IMR-90 (cell line): ENCODE data around the gene WHRN. TPM values are rescaled to one million over a fixed set of nuclear protein-coding genes. Genes with fewer than 3 reads are reported as not detected.

Source experiments
- ATAC-seq: fragments of 200-7000 bp; cut with Tn5 transposase; 2 replicates; pipeline ENCODE4 v1.9.1; 2020; ENCODE audit warnings: low read depth, mild to moderate bottlenecking, moderate library complexity
- BruUV-seq: library from RNA; stranded (reverse); fragments of 400-500 nt; replicated peaks from 2 replicates; lab custom pipeline; 2021; lab: Mats Ljungman, UMichigan
- CTCF ChIA-PET: fragments of 300-600 bp; formaldehyde crosslinking; extraction: SDS; loops from one replicate; lab custom pipeline; 2021; ENCODE audit warnings: antibody characterized with exemption; lab: Yijun Ruan, JAX
- POLR2A ChIA-PET: fragments of 300-600 bp; sonication (Branson Sonifier 250); formaldehyde crosslinking; loops from one replicate; lab custom pipeline; 2022; ENCODE audit warnings: antibody characterized with exemption; ENCODE audit not compliant: unreplicated experiment; lab: Charles Lee
- DNase-seq: peaks from one replicate; pipeline ENCODE4 v3.0.0; 2013
- H2AFZ ChIP-seq: replicated peaks from 2 replicates; pipeline ENCODE3; 2013; ENCODE audit warnings: low read length, mild to moderate bottlenecking; ENCODE audit not compliant: poor library complexity
- H2AK5ac ChIP-seq: 2 replicates; pipeline ENCODE4 v1.6.1; 2013; ENCODE audit warnings: low read depth, low read length, inconsistent platforms
- H2AK9ac ChIP-seq: replicated peaks from 2 replicates; pipeline ENCODE3; 2013; ENCODE audit warnings: mild to moderate bottlenecking, low read depth, low read length, moderate library complexity; ENCODE audit not compliant: poor library complexity
- H2BK120ac ChIP-seq: 2 replicates; pipeline ENCODE4 v1.6.1; 2013; ENCODE audit warnings: low read depth, low read length, inconsistent platforms
- H2BK15ac ChIP-seq: 3 replicates; pipeline ENCODE4 v1.6.1; 2013; ENCODE audit warnings: low read depth, low read length, inconsistent platforms
- H2BK20ac ChIP-seq: 2 replicates; pipeline ENCODE4 v1.6.1; 2013; ENCODE audit warnings: low read depth, mild to moderate bottlenecking, inconsistent platforms, low read length, moderate library complexity
- H2BK5ac ChIP-seq: 2 replicates; pipeline ENCODE4 v1.6.1; 2013; ENCODE audit warnings: mild to moderate bottlenecking, low read depth, low read length, inconsistent platforms; ENCODE audit not compliant: poor library complexity, severe bottlenecking
- H3K14ac ChIP-seq: replicated peaks from 2 replicates; pipeline ENCODE4 v1.6.1; 2013; ENCODE audit warnings: low read depth, low read length, inconsistent platforms
- H3K18ac ChIP-seq: 2 replicates; pipeline ENCODE4 v1.6.1; 2013; ENCODE audit warnings: low read depth, low read length, control low read depth
- H3K23ac ChIP-seq: 2 replicates; pipeline ENCODE4 v1.6.1; 2013; ENCODE audit warnings: low read depth, low read length, inconsistent platforms
- H3K27ac ChIP-seq: 2 replicates; pipeline ENCODE4 v1.5.1; 2013; ENCODE audit warnings: mild to moderate bottlenecking, control low read depth, low read length; ENCODE audit not compliant: insufficient read depth
- H3K27me3 ChIP-seq: 2 replicates; pipeline ENCODE4 v1.6.1; 2013; ENCODE audit warnings: low read length; ENCODE audit not compliant: control insufficient read depth, insufficient read depth
- H3K36me3 ChIP-seq: 2 replicates; pipeline ENCODE4 v1.6.1; 2013; ENCODE audit warnings: low read length, mixed read lengths; ENCODE audit not compliant: control insufficient read depth, insufficient read depth
- H3K4ac ChIP-seq: 2 replicates; pipeline ENCODE4 v1.6.1; 2013; ENCODE audit warnings: low read depth, low read length, inconsistent platforms
- H3K4me1 ChIP-seq: 2 replicates; pipeline ENCODE4 v1.6.1; 2013; ENCODE audit warnings: low read length, mixed read lengths; ENCODE audit not compliant: control insufficient read depth, insufficient read depth
- H3K4me2 ChIP-seq: 2 replicates; pipeline ENCODE4 v1.6.1; 2013; ENCODE audit warnings: low read depth, mild to moderate bottlenecking, control low read depth, low read length, moderate library complexity
- H3K4me3 ChIP-seq: 2 replicates; pipeline ENCODE4 v1.5.1; 2013; ENCODE audit warnings: low read depth, mild to moderate bottlenecking, control low read depth, low read length, moderate library complexity; ENCODE audit not compliant: insufficient read depth
- H3K56ac ChIP-seq: 2 replicates; pipeline ENCODE4 v1.6.1; 2013; ENCODE audit warnings: low read length, inconsistent platforms; ENCODE audit not compliant: insufficient read depth; ENCODE audit errors: extremely low read depth
- H3K79me1 ChIP-seq, 2 experiments: 2 replicates each; pipeline ENCODE4 v1.6.1; 2013; ENCODE audit warnings: low read length in 2 of 2, inconsistent platforms in 1 of 2, low read depth in 1 of 2
- H3K9ac ChIP-seq: 2 replicates; pipeline ENCODE4 v1.6.1; 2013; ENCODE audit warnings: low read depth, low read length, control low read depth
- H3K9me1 ChIP-seq: 2 replicates; pipeline ENCODE4 v1.6.1; 2013; ENCODE audit warnings: low read length, inconsistent platforms; ENCODE audit not compliant: insufficient read depth
- H3K9me3 ChIP-seq: 2 replicates; pipeline ENCODE4 v1.6.1; 2013; ENCODE audit warnings: low read length; ENCODE audit not compliant: control insufficient read depth, insufficient read depth
- H4K20me1 ChIP-seq: 2 replicates; pipeline ENCODE4 v1.6.1; 2013; ENCODE audit warnings: low read length, inconsistent platforms; ENCODE audit not compliant: insufficient read depth
- H4K5ac ChIP-seq: 2 replicates; pipeline ENCODE4 v1.6.1; 2013; ENCODE audit warnings: mild to moderate bottlenecking, low read depth, low read length, control low read depth
- H4K8ac ChIP-seq, 2 experiments: 2 replicates each; pipeline ENCODE4 v1.6.1; 2013; ENCODE audit warnings: low read depth in 2 of 2, low read length in 2 of 2, control low read depth in 1 of 2, inconsistent platforms in 1 of 2
- H4K91ac ChIP-seq: 2 replicates; pipeline ENCODE4 v1.6.1; 2013; ENCODE audit warnings: low read depth, low read length, inconsistent platforms; ENCODE audit not compliant: insufficient read depth
- BHLHE40 ChIP-seq: fragments of 150-350 bp; IDR thresholded peaks from 2 replicates; pipeline ENCODE4 v1.6.1; 2016; ENCODE audit warnings: mild to moderate bottlenecking, low read depth, low read length
- CEBPB ChIP-seq: IDR thresholded peaks from 2 replicates; pipeline ENCODE4 v1.6.1; 2012; ENCODE audit warnings: low read depth, low read length, improper control_type of control experiment
- CHD1 ChIP-seq: IDR thresholded peaks from 2 replicates; pipeline ENCODE4 v1.6.1; 2012; ENCODE audit warnings: low read depth, low read length, improper control_type of control experiment
- MAFK ChIP-seq: IDR thresholded peaks from 2 replicates; pipeline ENCODE4 v1.6.1; 2012; ENCODE audit warnings: low read depth, low read length, improper control_type of control experiment
- MAZ ChIP-seq: IDR thresholded peaks from 2 replicates; pipeline ENCODE4 v1.6.1; 2012; ENCODE audit warnings: low read depth, mild to moderate bottlenecking, low read length, improper control_type of control experiment, moderate library complexity, borderline replicate concordance
- NFE2L2 ChIP-seq: fragments of 150-350 bp; IDR thresholded peaks from 2 replicates; pipeline ENCODE4 v1.6.1; 2016; ENCODE audit warnings: low read depth, mild to moderate bottlenecking, low read length
- POLR2A ChIP-seq: IDR thresholded peaks from 2 replicates; pipeline ENCODE4 v1.6.1; 2012; ENCODE audit warnings: mild to moderate bottlenecking, low read depth, low read length
- RAD21 ChIP-seq: IDR thresholded peaks from 2 replicates; pipeline ENCODE4 v1.6.1; 2012; ENCODE audit warnings: low read length, improper control_type of control experiment
- RCOR1 ChIP-seq: IDR thresholded peaks from 2 replicates; pipeline ENCODE4 v1.6.1; 2012; ENCODE audit warnings: mild to moderate bottlenecking, low read length, improper control_type of control experiment; ENCODE audit not compliant: insufficient replicate concordance
- RFX5 ChIP-seq: IDR thresholded peaks from 2 replicates; pipeline ENCODE4 v1.8.0; 2012; ENCODE audit warnings: low read depth, mild to moderate bottlenecking, low read length, moderate library complexity
- USF2 ChIP-seq: fragments of 150-350 bp; IDR thresholded peaks from 2 replicates; pipeline ENCODE4 v1.6.1; 2017; ENCODE audit warnings: mild to moderate bottlenecking, antibody characterized with exemption, low read length, low read depth
- WGBS, 2 experiments: methylation state at CpG; one replicate each; pipeline versions ENCODE4 v1.1.5 to v1.1.7; 2013; ENCODE audit warnings: missing lambda C conversion rate in 2 of 2; ENCODE audit not compliant: insufficient read length in 1 of 2; ENCODE audit errors: extremely low coverage in 2 of 2; 5-methylcytosine and 5-hydroxymethylcytosine counted together
- dilution Hi-C: fragments of 300-500 bp; cut with HindIII; formaldehyde crosslinking; loops from one replicate; pipeline ENCODE4 v1.14.3; 2018; ENCODE audit warnings: low sequenced_read_pairs; ENCODE audit not compliant: unreplicated experiment
- in situ Hi-C: fragments of 300-500 bp; cut with MboI; formaldehyde crosslinking; loops from 3 replicates; pipeline ENCODE4 v1.14.3; 2019; ENCODE audit warnings: low sequenced_read_pairs, inconsistent platforms, mixed read lengths
- intact Hi-C: fragments of 100-400 bp; cut with micrococcal nuclease; formaldehyde crosslinking; loops from 2 replicates; pipeline ENCODE4 v1.10.0; 2022
- polyA plus RNA-seq, 3 experiments: library from polyadenylated mRNA; depleted of rRNA; stranded (reverse); fragments of >200 nt; gene quantifications; 2 replicates each; pipeline ENCODE4 v1.2.3, GENCODE V29; 2012; ENCODE audit warnings: low replicate concordance in 1 of 3
- total RNA-seq: library from RNA; depleted of rRNA; stranded (reverse); fragments of >200 nt; gene quantifications from 2 replicates; pipeline ENCODE4 v1.2.3, GENCODE V29; 2012

The WHRN gene
- total and polyA plus RNA-seq, 2 of the 4 experiments (the other 2 are of a cell fraction), result 0.18 to 2.6 TPM

- ATAC-seq (no peak), DNase-seq (no peak)
- H3K9me3 ChIP-seq, result no peaks in the 10 kb centered on the region
- peaks cover 23% of the 10 kb centered on the region for H3K27me3 ChIP-seq
- no peak overlapping the region for H3K9ac ChIP-seq
- H3K4ac ChIP-seq, result no peak overlapping the region
- intact Hi-C loops (loop anchor here (10.0 kb wide), 1 partner anchor 169 kb away; no protein-coding TSS in a partner anchor), dilution Hi-C loops (no loop called here), in situ Hi-C loops (no loop called here)
- H3K18ac ChIP-seq, result no peak overlapping the region
- peak overlapping the region; percentile 8 for H2AK9ac ChIP-seq
- no peak overlapping the region for H4K5ac ChIP-seq
- 100% methylated on average over 1 of the region's 18 CpGs; no CpG with 5 or more reads in 1 of the 2 experiments for WGBS, 2 experiments
- no peak overlapping the region for H2BK120ac ChIP-seq
- H2BK15ac ChIP-seq, result no peak overlapping the region
- no peak overlapping the region for H4K8ac ChIP-seq
- H3K4me3 ChIP-seq, result no peak overlapping the region
- H4K20me1 ChIP-seq, result peaks cover 3% of the 10 kb centered on the region; the same call in 1 of the 2 replicates
- H3K36me3 ChIP-seq, result no peaks in the 10 kb centered on the region
- no peak overlapping the region for H3K23ac ChIP-seq
- H3K4me1 ChIP-seq, result peaks cover 11% of the 10 kb centered on the region
- H2BK5ac ChIP-seq, result no peak overlapping the region
- no peaks in the 10 kb centered on the region; a peak in 1 of 4 replicates for H3K79me1 ChIP-seq
- TF ChIP-seq MAZ, result no peak
- TF ChIP-seq NFE2L2, result no peak
- TF ChIP-seq RCOR1, result no peak
- no peak for TF ChIP-seq RFX5
- TF ChIP-seq RAD21, result no peak
- TF ChIP-seq POLR2A, result no peak
- TF ChIP-seq CHD1, result no peak
- TF ChIP-seq CEBPB, result no peak
- no peak for TF ChIP-seq USF2
- no peak for TF ChIP-seq MAFK
- TF ChIP-seq BHLHE40, result no peak
- ChIA-PET POLR2A (interaction anchor here (0.6 to 0.7 kb wide), 3 partner anchors 26 to 84 kb away, joined by 3 to 4 read pairs (median 3); partner anchors contain the start of gene ATP6V1G1), CTCF (interaction anchor here (1.2 to 1.5 kb wide), 2 partner anchors 23 to 150 kb away, joined by 3 to 10 read pairs; no protein-coding TSS in a partner anchor)
- no TSS peak for BruUV-seq
- no peak overlapping the region for H2BK20ac ChIP-seq
- no peak overlapping the region for H3K56ac ChIP-seq
- no peak overlapping the region for H3K14ac ChIP-seq
- H3K9me1 ChIP-seq, result peaks cover 5% of the 10 kb centered on the region; the same call in 1 of the 2 replicates
- H3K27ac ChIP-seq, result no peak overlapping the region
- H3K4me2 ChIP-seq, result peak overlapping the region; percentile 49
- H2AFZ ChIP-seq, result peak overlapping the region; percentile 91
- H2AK5ac ChIP-seq, result 0 out of 2 replicates have a peak overlapping the region, but pooled peaks have one; percentile 22
- no peak overlapping the region for H4K91ac ChIP-seq
These were observed 1.5 kb downstream of the WHRN start for GRCh38 chr9:114503522-114504340.
